Stimulated activated CD4-positive, alpha-beta T cell treated with anti-CD3 and anti-CD28 coated beads, Interleukin-2, amount 100 ng/mL, for 48 hours (primary cell): ENCODE measurements around the gene SUPT6H.
"Not testable (repeated sequence)": the region's sequence is repeated elsewhere in the genome, so short reads cannot be mapped to it uniquely, and the experiment has no call there.

Experiments
- DNase-seq, 2 donors: peaks; one replicate each; pipeline ENCODE4 v3.0.0-alpha.2; 2020

The SUPT6H gene

DNA sequence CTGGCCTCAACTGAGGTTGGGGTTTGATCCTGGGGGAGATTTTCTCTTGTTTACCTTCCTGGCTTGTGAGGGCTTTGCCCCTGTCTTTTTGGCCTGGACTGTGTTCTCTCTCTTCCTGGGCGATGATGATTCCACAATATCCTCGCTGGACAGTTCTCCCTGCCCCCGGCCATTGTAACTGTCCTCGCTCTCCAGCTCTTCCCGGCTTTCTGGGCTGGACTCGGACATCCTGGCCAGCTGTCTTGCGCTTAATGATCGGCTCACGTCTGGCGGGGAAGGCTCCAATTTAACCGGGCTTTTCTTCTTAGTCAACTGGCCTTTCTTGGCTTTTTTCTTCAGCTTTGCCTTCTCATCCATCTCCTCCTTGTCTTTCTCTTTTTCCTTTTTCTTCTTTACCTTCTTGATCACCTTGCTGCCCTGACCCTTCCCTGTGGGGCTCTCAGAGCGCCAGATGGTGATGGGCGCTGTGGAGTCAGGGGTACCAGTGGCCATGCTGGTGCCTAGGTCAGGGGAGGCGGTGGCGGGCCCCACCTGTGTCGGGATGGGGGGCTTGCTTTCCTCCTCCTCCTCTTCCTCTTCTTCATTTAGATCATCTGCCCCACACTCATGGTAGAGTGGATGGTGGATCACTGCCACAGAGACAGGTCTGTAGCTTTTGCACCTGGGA, 41.7 kb downstream of the SUPT6H start:
- no peak for DNase-seq

DNA sequence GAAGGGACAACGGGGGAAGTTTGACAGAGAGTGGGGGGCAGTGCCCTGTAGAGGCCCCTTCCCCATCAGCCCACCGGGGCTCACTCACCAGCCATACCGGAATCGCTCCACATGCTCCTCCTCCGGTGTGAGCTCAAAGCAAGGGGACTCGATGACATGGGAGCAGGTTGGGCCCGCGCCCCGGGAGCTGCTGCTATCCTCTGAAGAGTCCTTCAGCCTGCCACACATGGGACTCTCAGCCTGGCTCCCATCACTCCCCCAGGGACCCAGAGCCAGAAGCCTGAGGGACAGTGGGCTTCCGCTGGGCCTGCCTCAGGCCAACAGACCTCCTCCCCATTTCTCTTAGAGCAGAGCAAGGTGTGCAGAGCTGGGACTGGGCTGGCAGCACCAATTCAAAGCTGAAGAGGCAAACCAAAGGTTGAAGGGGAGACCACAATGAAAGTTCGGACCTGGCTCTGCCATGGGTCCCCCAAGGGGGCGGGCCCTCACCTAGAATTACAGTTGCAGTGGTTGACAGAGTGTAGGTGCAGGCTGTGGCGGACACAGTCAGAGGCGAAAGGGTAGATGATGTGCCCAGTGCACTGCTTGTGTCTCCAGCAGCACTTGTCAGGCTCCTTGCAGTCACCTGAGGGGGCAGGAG, 42.3 kb downstream of the SUPT6H start:
- DNase-seq = no peak

DNA sequence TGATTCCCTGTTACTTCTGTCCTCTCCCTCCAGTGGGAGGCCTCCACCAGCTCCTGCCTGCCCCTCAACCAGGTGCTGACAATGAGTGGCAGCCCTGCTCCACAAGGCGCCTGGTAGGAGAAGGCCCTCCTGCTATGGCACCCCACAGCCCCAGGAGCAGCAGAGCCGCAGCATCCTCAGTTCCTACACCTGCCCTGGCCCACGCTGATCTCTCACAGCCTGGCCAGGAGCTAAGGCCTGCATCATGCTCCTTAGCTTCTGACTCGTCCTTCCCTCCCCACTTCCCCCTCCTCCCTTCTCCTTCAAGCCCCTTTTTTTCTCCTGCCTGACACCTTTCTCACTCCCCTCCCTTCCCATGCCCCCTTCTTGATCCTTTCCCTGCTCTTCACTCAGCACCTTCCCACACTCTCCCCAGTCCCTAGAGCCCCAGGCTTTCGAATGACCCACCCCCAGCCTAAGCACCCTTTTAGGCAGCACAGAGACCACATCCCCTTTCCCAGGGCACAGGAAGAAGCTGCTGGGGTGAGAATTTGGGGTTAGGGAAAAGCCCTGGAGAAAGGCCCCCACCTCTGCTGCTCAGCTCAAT, 43.2 kb downstream of the SUPT6H start:
- DNase-seq = no peak

- no peak for DNase-seq
Measured at GRCh38 chr17:28705728-28706334, 43.8 kb downstream of the SUPT6H start.

DNA sequence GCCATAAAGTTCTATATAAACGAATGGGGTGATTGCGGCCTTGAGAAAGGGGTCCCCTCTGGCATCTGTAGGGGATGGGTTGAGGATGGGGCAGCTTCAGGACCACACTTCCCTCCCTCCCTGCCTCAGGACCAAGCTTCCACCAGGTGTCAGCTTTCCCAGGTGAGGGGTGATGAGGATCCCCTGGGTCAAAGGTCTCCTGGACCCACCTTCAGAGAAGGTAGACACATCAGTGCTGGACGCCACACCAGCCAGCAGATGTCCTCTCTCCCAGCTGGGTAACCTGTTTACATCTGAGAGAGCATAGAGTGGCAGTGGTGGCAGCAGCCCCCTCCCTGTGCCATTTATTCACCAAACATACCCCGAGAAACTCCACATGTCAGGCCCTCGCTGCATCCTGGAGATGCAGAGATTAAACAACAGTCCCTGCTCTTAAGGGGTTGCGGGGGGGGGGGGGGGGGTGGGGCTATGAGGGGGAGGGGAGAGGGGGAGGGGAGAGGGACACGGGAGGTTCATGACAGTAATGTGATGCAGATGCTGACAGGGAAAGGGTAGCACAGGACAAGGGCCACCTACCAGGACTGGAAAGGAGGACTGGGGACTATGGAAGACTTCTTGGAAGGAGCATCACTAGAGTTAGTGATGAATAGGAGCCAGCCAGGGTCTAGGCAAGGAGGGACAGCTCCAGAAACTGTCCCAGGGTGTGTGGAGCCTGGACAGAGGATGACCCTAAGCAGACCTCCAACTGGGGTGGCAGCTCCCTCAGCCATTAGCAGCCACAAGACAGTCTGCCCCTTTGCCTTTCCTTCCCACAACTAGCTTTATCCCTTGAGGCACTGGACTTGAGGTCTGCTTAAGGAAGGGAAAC, 44.7 kb downstream of the SUPT6H start:
- DNase-seq = no peak

- no peak for DNase-seq
Measured at GRCh38 chr17:28707339-28707720, 45.3 kb downstream of the SUPT6H start.

- DNase-seq = peak; percentile 92 to 94
Measured at GRCh38 chr17:28710861-28711722, 49.1 kb downstream of the SUPT6H start.

- no peak for DNase-seq
Measured at GRCh38 chr17:28711723-28712031, 49.7 kb downstream of the SUPT6H start, which contains the start of gene PROCA1. TSS of gene PROCA1 (minus strand) at chr17:28711888. CDS start at chr17:28711660, 228 bp downstream.

- peak; percentile 53 to 54 for DNase-seq
Measured at GRCh38 chr17:28712032-28712704, 50.2 kb downstream of the SUPT6H start.

- DNase-seq = no peak
Measured at GRCh38 chr17:28712705-28713415, 50.9 kb downstream of the SUPT6H start.

DNA sequence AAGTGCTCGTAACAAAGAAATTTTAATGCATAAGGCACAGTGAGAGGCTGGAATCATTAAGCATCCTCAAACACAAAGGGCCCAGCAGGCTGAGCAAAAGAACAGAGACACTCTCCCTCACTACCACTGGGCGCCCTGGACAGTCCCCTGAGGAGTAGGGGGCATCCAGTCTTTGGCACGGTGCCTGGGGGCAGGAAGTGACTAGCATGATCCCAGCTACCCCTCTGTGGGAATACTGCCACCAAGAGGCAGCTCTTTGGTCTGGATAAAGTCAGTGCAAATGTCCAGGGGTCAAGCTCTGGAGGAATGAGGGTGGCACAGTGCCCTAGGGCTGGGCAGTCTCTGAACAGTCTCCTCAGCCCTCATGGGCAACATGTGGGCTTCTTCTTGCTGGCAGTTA, 52.3 kb downstream of the SUPT6H start:
- no peak for DNase-seq

DNA sequence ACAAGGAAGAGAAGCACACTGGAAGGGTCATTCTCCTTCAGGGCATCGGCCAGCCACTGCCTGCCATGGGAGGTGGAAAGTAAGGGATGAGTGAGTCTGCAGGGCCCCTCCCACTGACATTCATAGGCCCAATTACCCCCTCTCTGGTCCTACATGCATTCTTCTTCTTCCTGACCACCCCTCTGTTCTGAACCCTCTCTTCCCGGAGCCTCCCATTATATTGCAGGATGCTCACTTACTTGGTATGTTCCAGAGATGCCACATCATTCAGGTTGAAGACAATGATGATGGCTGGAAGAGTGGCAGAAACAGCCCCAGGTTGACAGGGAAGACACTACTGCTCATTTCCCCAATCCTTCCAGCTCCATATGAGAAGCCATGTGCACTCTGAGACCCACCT, 53.2 kb downstream of the SUPT6H start:
- DNase-seq = no peak

DNA sequence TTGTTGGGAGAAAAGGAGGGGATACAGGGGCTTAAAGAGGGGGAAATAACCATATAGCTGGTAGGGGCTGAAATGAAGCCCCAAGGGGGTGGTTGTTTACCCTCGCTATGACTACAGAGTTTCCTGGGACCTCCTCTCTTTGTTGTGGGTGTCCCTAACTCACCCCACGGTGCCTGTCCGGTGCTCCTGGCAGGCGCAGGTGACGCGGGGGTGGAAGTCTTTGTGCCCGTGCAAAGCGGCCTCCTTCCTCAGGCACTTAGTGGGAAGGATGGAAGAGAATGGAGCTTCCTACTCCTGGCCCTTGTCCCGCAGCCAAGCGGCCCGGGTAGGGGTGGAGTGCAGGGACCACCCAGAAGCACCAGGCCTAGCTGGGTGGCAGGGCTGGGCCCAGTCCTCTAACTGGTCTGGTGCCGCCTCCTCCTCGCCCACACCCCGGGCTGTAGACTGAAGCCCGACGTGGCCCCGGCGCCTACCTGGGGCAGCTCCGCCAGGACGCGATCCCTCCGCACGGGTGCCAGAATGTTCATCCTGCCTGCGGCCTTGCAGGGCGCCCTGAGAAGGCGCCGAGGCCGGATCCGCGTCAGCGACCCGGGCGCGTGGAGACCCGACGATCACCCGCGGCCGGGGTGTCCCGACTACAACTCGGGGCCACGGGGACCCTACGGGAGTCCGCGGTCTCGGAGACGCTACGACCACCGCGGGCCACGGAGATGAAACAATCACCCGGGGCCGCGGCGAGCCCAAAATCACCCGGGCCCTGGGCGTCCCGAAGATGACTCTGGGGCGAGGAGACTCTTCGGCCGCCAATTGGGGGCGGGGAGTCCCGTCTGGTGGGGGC, 55.0 kb downstream of the SUPT6H start:
- no peak for DNase-seq

DNA sequence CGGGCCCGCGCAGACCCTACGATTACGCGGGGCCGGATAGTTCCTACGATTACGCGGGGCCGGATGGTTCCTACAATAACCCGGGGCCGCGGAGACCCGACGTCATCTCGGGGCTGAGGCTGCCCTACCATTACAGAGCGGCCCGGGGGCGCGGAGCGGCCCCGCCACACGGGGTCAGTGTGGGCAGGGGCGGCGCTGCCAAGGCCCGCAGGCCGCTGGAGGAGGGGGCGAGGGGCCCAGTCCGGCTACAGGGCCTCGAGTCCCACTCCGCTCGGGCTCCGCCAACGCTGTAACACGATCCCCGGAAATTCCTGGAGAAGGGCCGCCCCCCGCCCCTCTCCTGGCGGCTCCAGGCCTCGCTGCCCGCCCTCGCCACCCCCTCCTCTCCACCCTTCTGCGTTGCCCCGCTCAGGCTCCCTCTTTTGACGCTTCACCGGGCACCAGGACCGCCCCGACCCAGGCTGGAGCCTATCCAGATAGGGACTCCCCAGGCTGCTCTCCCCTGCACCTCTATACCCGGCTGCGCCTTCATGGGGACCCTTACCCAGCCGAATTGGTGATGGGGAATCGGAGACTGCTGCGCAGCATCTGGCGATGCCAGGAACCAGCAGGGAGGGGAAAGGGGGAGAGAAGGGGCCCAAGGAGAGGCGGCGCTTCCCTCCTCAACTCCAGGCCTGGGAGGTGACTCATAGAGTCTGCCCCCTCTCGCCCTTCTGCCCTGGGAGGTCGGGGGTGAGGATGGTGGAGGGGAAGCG, 55.8 kb downstream of the SUPT6H start, which contains the start of gene RAB34:
Gene RAB34, minus strand, starts transcription at position 291 of the 755 bp plus-strand sequence. CDS start 602 bp downstream, outside the sequence.
- no peak for DNase-seq

DNA sequence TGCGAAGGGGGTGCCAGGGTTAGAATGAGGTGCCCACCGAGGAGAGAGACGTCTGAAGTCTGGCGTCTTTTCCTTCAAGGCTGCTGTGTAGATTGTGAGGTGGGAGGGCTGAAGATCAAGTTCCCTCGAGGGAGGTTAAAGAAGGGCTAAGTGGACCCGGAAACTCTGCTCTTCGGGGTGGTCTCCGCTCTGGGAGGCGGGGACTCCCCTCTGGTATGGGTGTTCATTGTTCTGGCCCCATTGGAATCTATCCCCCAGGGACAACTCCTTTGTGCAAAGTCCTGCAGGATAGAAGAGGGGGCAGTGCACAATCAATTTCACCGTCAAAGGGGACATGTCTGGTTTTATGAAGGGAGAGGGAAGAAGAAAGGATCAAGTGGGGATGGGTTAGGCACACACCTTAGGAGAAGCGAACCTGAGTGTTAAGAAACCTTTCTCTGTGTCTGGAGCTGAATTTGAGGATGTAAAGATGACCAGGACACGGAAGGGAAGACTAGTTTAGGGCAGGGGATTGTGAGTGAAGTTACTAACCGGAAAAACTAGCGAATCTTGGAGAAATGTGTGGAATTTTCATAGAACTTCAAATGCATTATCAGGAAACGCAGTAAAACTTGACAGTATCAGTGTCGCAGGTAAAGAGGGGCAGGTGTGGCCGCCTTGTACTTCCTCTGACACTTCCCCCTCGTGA, 56.5 kb downstream of the SUPT6H start:
- no peak for DNase-seq

DNA sequence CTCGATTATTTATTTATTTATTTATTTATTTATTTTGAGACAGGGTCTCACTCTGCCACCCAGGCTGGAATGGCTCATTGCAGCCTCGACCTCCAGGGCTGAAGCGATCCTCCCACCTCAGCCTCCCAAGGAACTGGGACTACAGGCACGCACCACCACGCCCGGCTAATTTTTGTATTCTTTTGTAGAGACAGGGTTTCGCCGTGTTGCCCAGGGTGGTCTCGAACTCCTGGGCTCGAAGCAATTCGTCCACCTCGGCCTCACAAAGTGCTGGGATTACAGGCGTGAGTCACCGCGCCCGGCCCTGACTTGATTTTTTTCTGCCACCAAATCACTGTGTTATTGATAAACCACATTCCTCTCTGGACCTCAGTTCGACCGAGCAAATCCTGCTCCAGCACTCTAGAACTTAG, 57.0 kb downstream of the SUPT6H start:
- no peak for DNase-seq

DNA sequence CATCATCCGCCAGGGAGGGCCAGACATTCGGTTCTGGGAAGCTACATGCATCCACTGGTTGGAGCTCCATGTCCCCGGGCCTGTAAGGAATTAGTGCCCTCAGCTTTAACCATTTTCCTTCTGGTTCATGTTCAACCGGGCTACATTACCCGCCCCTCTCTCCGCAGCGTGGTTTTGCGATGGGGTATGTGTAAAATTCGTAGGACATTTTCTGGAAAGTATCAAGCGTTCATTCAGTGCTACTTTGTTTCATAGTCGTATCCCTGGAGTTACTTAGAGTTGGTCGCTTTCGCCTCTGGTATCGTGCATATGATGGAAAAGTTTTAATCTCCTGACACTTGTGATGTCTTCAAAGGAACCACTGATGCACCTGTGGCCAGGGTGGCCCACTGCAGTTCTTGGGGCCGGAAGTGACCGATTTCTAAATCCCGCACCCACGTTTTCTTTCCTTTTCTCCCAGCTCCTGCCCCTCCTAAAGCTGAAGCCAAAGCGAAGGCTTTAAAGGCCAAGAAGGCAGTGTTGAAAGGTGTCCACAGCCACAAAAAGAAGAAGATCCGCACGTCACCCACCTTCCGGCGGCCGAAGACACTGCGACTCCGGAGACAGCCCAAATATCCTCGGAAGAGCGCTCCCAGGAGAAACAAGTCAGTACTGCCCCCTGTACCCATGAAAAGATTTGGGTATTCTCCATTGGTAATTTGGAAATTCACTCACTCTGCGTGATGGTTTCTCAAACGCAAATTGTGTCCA, 58.4 kb downstream of the SUPT6H start:
- no peak for DNase-seq

- DNase-seq = not testable (repeated sequence)
Measured at GRCh38 chr17:28720997-28721329, 59.0 kb downstream of the SUPT6H start.
